DMS53 treated with DMSO at 0.1 percent for 48 hours (cell line): ENCODE data around the gene PRPF38B.
"Not testable (repeated sequence)": the region's sequence is repeated elsewhere in the genome, so short reads cannot be mapped to it uniquely, and the experiment has no call there.

Source experiments
- DNase-seq: peaks from one replicate; lab custom pipeline; 2025; ENCODE audit not compliant: unreplicated experiment; lab: John Stamatoyannopoulos, UW

PRPF38B gene, protein sequence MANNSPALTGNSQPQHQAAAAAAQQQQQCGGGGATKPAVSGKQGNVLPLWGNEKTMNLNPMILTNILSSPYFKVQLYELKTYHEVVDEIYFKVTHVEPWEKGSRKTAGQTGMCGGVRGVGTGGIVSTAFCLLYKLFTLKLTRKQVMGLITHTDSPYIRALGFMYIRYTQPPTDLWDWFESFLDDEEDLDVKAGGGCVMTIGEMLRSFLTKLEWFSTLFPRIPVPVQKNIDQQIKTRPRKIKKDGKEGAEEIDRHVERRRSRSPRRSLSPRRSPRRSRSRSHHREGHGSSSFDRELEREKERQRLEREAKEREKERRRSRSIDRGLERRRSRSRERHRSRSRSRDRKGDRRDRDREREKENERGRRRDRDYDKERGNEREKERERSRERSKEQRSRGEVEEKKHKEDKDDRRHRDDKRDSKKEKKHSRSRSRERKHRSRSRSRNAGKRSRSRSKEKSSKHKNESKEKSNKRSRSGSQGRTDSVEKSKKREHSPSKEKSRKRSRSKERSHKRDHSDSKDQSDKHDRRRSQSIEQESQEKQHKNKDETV

DNA sequence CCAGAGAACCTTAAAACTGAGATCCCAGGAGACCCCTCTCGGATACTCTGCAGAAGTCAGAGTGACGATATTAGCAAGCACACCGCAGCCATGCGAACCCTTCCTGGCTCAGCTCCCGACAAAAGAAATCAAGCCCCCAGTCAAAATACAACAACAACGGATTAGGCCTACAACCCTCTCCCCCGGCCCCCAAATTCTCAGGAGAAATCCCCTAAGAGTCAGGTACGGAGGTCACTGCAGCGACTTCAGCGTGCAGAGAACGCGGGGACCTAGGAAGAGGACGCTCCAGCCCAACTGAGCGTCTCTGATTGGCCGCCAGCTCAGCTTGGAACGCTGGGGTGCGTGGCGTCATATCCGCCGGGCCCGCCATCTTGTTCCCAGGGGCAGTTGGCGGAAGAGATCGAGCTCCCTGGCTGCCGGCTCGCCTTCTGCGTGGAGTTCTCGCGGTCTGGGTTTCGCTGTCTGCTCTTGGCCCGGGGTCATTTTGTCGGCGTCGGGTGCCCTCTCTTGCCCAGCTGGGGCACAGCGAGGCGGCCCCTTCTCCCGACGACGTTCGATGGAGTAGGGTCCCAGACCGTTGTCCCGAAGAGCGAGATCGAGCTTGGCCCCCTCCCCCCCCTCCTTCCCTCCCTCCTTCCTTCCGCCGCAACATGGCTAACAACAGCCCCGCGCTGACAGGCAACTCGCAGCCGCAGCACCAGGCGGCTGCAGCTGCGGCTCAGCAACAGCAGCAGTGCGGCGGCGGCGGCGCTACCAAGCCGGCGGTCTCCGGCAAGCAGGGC, at the start of gene PRPF38B:
Gene PRPF38B, plus strand, starts transcription at position 369 of the 782 bp plus-strand sequence. Its CDS starts 282 bp downstream, at position 651.
- peak; percentile 87 for DNase-seq

DNA sequence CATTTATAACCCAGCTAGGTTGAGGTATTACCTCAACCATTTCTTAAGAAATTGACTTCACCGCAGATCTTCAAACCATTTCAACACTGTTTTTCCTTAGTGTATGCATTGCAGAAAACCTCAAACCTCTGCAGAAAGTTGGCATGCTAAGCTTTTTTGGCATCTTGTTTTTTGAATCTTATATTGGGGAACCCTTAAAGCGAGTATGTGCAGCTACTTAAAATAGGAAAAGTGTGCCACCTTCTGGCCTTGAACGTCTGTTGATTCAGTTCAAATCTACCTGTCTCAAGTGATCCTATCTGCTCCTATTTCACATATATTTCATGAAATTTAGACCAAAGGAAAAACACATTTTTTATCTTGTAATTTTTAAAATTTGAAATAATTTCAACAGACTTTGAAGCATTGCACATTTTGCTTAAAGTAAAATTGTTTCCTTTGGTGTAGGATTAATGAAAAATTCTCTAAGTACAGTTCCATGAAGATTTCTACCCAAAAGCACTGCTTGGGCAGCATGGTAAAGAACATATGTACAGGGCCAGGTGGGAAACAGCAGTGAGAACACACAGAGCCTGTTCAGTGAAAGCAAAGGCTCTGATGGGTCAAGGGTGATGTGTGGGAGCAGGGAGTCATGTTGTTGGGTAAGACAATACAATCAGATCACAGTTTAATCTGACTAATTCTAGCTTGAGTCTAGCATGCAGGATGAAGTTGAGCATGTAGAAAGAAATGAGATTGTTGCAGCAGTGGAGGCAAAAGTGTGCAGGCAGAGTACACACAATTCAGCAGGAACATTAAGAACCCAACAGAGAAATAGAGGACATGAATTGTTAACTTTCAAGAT, 48.4 kb upstream of the PRPF38B start:
- DNase-seq = peak; percentile 74

DNA sequence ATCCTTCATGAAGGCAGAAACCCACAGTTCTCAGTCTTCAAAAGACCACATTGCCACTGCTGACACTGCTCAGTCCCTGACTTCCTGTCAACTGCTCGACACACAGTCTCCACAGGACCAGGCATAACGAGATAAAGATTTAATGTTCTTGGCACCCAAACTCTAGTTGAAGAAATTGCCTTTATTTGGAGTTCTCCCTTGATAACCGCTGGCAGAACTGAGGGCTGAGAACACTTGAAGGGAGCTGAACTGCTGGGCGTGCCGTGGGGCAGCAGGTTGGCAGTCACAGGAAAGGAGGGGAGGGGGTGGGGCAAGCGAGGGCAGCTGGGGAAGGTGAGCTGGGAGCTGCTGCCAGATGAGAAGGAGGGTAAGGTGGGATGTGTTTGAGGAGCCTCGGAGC, 47.1 kb upstream of the PRPF38B start:
- no peak for DNase-seq

DNA sequence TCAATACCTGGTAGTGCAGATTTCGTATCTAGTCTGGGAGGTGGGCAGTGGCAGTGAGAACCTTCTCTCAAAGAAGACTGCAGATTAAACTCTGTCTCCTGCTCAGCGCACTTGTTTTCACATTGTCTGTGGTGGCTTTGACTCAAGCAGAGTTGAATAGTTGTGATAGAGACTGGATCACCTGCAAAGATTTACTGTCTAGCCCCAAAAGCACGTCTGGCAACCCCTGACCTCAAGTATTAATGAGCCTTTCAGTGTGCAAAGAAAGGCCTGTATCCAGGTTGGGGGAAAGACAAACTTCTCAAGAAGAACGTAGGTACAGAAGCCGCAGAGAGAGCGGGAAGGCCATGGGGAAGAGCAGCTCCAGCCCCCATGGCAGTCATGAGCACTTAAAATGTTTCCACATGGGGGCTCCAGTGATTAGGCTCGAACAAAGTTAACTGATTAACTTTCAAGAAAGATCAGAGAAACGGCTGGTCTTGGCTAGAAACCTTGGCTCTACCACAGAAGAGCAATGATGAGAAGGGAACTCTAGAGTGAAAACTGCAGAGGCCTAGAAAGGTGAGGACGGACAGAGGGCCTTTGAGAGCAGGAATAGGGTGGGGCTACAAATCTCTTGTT, 46.4 kb upstream of the PRPF38B start:
- no peak for DNase-seq

DNA sequence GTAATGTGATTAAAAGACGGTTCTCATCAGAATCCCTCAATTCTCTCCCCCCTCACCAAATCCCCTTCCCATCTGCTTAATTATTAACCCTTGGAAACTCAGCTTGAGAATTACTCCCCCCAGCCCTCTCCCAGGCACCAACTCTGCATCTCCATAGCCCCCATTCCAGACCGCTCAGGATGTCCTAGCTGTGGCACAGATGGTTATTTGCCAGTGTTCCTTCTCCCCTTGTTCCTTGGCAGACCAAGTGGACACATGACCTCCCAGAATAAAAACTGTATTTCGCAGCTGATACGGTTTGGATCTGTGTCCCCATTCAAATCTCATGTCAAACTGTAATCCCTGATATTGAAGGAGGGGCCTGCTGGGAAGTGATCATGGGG, 45.9 kb upstream of the PRPF38B start:
- no peak for DNase-seq

DNA sequence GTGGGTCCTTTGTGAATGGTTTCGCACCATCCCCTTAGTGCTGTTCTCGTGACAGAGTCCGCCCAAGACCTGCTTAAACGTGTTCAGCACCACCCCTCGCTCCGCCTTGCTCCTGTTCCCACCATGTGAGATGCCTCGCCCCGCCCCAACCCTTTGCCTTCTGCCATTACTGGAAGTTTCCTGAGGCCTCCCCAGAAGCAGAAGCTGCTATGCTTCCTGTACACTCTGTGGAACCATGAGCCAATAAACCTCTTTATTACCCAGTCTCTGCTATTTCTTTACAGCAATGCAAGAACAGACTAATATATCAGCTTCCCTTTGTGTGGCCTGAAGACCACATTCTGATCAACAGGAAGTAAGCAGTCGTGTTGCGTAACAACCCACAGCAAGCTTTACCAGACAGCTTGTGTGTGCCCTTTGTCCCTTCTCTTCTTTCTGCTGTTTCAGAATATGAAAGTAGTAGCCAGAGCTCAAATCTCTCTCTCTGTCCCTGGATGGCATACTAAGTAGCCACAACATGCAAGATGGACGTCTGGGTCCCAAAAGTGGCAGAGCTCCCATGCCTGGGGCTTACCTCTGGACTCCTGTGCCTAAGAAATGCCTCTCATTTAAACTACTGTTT, 45.4 kb upstream of the PRPF38B start:
- DNase-seq = no peak

DNA sequence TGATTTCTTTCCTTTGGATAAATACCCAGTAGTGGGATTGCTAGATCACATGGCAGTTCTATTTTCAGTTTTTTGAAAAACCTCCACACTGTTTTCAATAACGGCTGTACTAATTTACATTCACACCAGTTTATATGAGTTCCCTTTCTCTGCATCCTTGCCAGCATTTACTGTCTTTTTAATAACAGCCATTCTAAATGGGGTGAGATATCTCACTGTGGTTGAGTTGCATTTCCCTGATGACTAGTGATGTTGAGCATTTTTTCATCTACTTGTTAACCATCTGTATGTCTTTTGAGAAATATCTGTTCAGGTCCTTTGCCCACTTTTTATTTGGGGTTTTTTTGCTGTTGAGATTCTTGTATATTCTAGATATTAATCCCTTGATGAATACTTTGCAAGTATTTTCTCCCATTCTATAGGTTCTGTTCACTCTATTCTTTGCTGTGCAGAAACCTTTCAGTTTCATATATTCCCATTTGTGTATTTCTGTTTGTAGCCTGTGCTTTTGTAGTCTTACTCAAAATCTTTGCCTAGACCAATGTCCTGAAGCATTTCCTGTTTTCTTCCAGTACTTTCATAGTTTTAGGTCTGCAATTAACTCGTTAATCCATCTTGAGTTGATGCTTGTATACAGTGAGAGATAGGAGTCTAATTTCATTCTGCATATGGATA, 38.5 kb upstream of the PRPF38B start:
- DNase-seq = no peak

DNA sequence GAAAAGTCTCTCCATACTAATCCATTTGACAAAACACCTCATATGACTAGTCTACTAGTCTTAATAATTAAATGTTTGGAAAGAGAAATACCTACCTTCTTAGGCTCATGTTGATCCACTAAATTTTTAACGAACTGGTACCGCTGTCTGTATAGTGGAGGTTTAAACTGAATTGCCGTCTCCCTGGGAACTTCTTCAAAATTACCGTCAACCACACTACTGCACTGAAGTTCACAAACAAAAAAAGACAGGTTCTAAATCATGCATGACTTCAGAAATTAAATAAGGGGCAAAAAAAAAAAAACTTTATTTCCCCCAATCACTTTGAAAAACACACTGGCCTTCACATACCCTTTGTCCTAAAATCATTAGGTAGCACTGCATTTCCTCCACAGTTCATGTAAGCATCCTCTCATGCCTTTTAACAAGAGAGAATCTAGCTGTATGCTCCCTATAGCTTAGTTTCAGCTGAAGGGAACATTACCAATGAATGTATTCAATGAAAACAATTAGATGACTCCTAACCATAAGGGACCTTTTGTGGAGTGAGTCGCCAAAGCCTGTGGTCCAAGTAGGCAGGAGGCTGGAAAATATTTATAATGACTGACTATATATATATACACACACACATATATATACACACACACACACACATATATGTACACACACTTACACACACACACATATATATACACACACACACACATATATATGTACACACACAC, 34.6 kb upstream of the PRPF38B start:
- no peak for DNase-seq

DNA sequence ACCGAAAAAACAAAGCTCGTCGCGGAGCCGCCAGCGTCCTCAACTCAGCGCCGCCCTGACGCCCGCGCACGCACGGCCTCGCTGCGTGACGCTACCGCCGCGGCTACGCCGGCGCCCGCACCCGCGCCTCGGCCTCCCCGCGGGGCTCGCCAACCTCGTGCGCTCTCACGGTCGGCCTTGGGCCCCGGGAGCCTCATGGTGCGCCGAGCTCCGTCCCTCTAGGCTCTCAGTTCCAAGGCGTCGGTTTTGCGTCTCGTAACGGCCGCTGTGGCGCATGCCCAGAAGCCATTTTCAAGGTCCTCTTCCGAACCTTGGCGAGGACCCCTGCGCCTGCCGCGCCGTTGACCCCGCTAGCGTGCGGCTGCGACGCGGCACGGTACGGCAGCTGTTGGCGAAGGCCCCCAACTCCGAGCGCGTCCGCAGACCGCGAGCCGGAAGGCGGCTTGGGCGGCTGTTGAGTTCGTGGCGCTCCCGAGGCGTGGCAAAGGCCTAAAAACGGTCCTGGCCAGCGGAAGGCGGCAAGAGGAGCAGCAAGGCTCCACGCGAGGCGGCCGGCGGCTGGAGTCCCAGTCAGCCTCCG, 31.0 kb upstream of the PRPF38B start, which contains the start of gene HENMT1:
Gene HENMT1, minus strand, starts transcription at position 64 of the 580 bp plus-strand sequence. CDS start 1,209 bp downstream, outside the sequence.
- peak; percentile 48 for DNase-seq

DNA sequence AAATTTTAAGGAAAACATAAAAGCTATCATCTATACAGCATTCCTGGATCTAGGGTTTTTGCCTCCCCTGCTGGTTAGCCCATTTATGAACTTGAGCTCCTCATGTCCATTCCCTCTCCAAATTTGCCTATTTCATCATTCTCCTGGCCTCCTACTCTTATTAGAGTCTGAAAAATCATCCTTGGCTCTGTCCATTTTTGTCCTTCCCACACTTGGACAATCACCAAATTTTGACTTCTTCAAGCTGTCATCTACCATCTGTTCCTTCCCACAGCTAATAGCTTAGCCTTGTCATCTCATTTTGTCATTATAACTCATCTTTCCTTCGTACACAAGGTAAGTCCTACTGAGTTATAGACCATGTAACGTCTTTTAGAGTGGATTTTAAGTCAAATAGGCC, 29.0 kb upstream of the PRPF38B start:
- DNase-seq = no peak

DNA sequence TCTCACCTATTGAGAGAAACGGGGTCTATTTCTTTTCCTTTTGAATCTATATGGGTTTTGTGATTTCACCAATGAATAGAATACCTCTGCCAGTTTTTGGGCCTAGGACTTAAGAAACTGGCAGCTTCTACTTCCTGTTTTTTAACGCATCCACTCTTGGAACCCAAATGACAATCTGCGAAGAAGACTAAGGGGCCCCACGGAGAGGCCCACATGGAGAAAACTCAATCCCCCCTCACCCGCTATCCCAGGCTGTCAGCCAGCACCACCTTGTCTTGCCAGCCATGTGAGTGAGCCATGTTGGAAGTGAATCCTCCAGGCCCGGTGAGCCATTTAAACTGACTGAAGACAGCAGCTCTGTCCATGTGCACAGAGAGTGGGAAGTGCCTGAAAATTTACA, 27.6 kb upstream of the PRPF38B start:
- no peak for DNase-seq

DNA sequence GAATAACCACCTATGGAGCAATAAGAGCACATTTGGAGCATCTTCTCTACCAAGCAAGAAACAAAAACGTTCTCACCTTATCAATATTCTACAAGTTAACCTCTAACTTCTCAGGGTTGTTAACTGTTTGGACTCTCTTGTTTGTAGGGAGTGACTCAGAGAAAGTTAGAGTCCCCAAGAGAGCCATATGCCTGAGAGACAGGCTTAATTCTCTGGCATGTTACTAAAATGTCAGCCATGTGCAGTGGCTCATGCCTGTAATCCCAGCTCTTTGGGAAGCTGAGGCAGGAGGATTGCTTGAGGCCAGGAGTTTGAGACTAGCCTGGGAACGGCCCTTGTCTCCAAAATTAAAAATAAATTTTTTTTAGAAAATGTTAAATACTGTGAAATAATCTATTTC, 27.0 kb upstream of the PRPF38B start:
- DNase-seq = no peak

DNA sequence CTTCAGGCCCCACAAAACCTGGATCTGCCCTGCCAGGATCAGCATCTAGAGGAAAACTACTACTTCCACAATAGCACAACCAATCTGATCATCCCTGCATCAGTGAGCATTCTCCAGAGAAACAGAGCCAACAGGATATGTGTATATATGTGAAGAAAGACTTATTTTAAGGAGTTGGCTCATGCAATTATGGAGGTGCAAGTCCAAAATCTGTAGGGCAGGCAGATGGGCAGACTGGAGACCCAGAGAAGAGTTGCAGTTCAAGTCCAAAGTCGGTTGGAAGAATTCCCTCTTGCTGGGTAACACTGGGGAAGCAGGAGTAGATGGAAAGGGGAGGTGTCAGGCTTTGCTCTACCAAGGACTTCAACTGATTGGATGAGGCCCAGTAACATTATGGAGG, 26.3 kb upstream of the PRPF38B start:
- no peak for DNase-seq

DNA sequence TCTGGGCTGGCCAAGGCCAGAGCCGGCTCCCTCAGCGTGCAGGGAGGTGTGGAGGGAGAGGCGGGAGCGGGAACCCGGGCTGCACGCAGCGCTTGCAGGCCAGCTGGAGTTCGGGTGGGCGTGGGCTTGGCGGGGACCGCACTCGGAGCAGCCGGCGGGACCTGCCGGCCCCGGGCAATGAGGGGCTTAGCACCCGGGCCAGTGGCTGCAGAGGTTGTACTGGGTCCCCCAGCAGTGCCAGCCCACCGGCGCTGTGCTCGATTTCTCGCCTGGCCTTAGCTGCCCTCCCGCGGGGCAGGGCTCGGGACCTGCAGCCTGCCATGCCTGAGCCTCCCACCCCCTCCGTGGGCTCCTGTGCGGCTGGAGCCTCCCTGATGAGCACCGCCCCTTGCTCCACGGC, 24.7 kb upstream of the PRPF38B start:
- not testable (repeated sequence) for DNase-seq

DNA sequence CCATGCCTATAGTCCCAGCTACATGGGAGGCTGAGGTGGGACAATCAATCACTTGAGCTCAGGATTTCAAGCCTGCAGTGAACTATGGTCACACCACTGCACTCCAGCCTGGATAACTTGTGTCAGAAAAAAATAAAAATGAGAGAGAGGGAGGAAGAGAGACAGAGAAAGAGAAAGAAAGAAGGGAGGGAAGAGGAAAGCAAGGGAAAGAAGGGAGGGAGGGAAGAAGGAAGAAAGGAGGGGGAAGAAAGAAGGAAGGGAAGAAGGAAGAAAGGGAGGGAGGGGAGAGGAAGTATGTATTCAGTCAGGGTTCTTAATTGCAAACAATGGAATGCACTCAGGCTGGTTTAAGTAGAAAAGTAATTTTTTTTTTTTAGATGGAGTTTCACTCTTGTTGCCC, 23.3 kb upstream of the PRPF38B start:
- no peak for DNase-seq

DNA sequence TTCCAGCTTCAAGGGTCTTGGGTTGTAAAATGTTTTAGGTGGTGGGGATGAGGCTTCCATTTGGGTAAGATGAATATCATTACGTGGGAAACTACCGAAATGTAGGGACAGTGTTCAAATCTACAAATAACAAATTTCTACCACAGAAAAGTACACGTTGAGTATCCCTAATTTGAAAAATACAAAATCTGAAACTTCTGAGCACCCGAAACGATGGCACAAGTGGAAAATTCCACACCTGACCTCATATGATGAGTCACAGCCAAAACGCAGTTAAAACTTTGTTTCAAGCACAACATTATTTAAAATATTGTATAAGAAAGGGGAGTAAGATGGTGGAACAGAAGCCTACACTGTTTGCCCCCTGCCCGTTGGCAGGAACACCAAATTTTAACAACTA, 22.4 kb upstream of the PRPF38B start:
- no peak for DNase-seq

DNA sequence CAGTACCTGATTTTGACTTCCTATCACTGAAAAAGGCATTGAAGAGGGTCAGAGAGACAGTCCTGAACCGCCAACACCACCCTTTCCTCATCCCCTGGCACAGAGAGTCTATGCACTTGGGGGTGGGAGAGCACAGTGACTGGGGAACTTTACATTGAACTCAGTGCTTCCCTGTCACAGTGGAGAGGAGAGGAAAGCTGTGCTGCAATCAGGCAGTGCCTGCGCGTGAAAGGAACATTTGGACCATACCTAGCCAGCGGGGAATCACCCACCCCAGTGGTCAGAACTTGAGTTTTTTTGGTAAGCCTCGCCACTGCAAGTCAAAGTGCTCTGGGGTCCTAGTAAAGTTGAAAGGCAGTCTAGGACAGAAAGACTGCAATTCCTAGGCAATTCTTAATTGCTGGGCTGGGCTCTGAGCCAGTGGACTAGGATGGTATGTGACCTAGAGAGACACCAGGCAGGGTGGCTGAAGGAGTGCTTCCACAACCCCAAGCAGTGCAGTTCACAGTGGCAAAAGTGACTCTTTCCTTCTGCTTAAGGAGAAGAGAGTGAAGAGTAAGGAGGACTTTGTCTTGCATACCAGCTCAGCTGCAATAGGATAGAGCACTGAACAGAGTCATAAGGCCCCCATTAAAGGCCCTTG, 21.9 kb upstream of the PRPF38B start:
- no peak for DNase-seq

DNA sequence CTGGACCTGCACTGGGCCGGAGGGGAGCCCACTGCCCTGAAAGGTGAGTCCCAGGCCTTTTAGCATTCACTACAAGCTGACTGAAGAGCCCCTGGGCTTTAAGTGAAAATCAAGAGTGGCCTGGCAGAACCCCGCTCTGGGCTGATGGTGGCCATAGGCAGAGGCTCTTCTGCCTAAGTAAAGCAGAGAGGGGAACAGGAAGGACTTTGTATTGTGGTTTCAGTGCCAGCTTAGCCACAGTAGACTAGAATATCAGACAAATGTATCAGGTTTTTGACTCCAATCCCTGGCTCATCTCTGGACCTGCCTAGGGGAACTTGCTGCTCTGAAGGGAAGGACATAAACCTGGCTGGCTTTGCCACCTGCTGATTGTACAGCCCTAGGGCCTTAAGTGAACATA, 21.0 kb upstream of the PRPF38B start:
- DNase-seq = no peak
